Adrenal gland (tissue), 12 donors: ENCODE measurements around the gene PNPLA1. TPM values are rescaled to one million over a fixed set of nuclear protein-coding genes. Genes with fewer than 3 reads are reported as not detected.

Experiments
- DNase-seq, 7 donors: peaks; one replicate each; pipeline ENCODE4 v3.0.0-alpha.2; 2019 to 2020
- H3K27ac ChIP-seq, 5 donors: fragments of 200-600 bp; sonication (generic) in 4 of 5; 1 replicate in 3 of 5; 2 replicates in 2 of 5; pipeline versions ENCODE4 v1.5.1 to v1.8.0; 2016 to 2020; ENCODE audit warnings: mild to moderate bottlenecking in 1 of 5
- H3K27me3 ChIP-seq: fragments of 200-600 bp; 2 replicates; pipeline ENCODE4 v1.8.0; 2021
- H3K36me3 ChIP-seq, 2 donors: fragments of 200-600 bp; replicated peaks in 1 of 2; 1 replicate in 1 of 2; 2 replicates in 1 of 2; pipeline versions ENCODE4 v1.5.1 to v1.8.0; 2018 to 2022
- H3K4me1 ChIP-seq, 2 donors: fragments of 200-600 bp; replicated peaks in 1 of 2; 1 replicate in 1 of 2; 2 replicates in 1 of 2; pipeline versions ENCODE4 v1.5.1 to v1.8.0; 2018 to 2021
- H3K4me3 ChIP-seq, 4 donors: fragments of 200-600 bp; sonication (generic) in 3 of 4; one replicate each; pipeline ENCODE4 v1.5.1; 2016 to 2018
- H3K9me3 ChIP-seq, 3 donors: fragments of 200-600 bp; sonication (generic) in 1 of 3; replicated peaks in 1 of 3; 1 replicate in 2 of 3; 2 replicates in 1 of 3; pipeline versions ENCODE4 v1.5.1 to v1.8.0; 2016 to 2021
- POLR2A ChIP-seq, 2 donors: fragments of 450-650 bp; IDR thresholded peaks; one replicate each; pipeline ENCODE4 v1.6.1; 2017; ENCODE audit warnings: antibody characterized with exemption in 2 of 2, mild to moderate bottlenecking in 2 of 2, moderate library complexity in 1 of 2
- WGBS, 4 donors: extraction: QIAGEN DNeasy Blood & Tissue Kit in 2 of 4; methylation state at CpG; one replicate each; pipeline versions ENCODE4 v1.1.5 to v1.1.7; 2013 to 2017; 5-methylcytosine and 5-hydroxymethylcytosine counted together
- intact Hi-C, 2 donors: fragments of 100-400 bp; cut with DNase I; formaldehyde crosslinking; loops; one replicate each; pipeline versions ENCODE4 v1.14.1 to v1.15.0; 2022 to 2023
- polyA plus RNA-seq, 3 donors: library from polyadenylated mRNA; stranded (reverse); fragments of 200-250 nt in 2 of 3; fragments of 350-450 nt in 1 of 3; fragmentation: Illumina TruSeq in 1 of 3; extraction: RNeasy Lipid Tissue Mini Kit (QIAGEN cat#74804) in 1 of 3; gene quantifications; one replicate each; pipeline ENCODE4 v1.2.3, GENCODE V29; 2013 to 2014
- total RNA-seq, 9 donors: library from RNA; depleted of rRNA in 4 of 9; stranded (reverse); fragments of >200 nt in 4 of 9; fragments of 120-200 nt in 1 of 9; fragmentation: NEBNext Ultra II Directional in 1 of 9; extraction: Animal tissue kit (Norgen Biotek cat#: 25700) in 1 of 9; gene quantifications; one replicate each; pipeline versions ENCODE4 v1.1.0 to v1.2.4, GENCODE V29; 2013 to 2023
- TF ChIP-seq, protein P1 (sequence below), 6 experiments: fragments of 450-650 bp in 4 of 6; fragments of 200-600 bp in 2 of 6; sonication (generic) in 1 of 6; IDR thresholded peaks; 1 replicate in 5 of 6; 2 replicates in 1 of 6; pipeline versions ENCODE4 v1.5.1 to v1.8.0; 2016 to 2021; ENCODE audit warnings: antibody characterized with exemption in 6 of 6, mild to moderate bottlenecking in 2 of 6, moderate library complexity in 1 of 6
- donor health status: healthy with polysubstance abuse.
- donor health status: Bipolar disorder and iron deficiency.
- donor health status: DM: yes; HTN: yes; CAD: no.
- donor health status: DM: no; HTN: no; CAD: no.
- donor health status: DM: no; HTN: no; CAD: no.
- donor health status: DM: yes; HTN: yes; CAD: no.

PNPLA1 gene
- total and polyA plus RNA-seq, 12 donors = 0.11 to 1.6 (median 0.29) TPM; not detected in 6

DNA sequence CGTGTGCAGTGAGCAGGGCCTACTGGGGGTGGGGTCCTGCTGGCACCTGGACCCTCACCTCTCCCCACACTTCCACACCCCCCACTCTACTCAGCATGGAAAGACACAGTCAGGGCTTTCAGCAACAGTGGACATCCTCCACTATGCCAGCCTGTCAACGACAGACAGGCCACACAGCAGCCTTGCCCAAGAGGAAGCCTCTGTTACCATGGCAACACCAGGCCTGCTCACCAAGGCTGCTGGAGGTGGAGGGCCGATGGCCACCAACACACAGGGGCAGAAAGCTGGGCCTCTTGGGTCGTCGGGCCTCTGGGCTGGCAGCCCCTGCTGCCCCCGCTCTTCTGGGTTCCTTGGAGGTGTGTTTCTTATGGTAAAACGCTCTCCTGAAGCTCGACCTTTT, 53.2 kb downstream of the PNPLA1 start:
- Histone ChIP-seq H3K4me3 (no peak overlapping the region), H3K27ac (no peak overlapping the region), H3K4me1 (peaks cover 0 to 10% of the 10 kb centered on the region in 2 donors), H3K36me3 (no peaks in the 10 kb centered on the region), H3K27me3 (no peaks in the 10 kb centered on the region), H3K9me3 (no peaks in the 10 kb centered on the region)
- intact Hi-C loops = no loop called here
- peak in 3 of 7 donors; percentile 40 to 84 (median 44) for DNase-seq
- WGBS, 4 donors = 65 to 78% (median 68%) methylated on average over 5 to 8 of the region's 8 CpGs
- TF ChIP-seq, protein P1, sequence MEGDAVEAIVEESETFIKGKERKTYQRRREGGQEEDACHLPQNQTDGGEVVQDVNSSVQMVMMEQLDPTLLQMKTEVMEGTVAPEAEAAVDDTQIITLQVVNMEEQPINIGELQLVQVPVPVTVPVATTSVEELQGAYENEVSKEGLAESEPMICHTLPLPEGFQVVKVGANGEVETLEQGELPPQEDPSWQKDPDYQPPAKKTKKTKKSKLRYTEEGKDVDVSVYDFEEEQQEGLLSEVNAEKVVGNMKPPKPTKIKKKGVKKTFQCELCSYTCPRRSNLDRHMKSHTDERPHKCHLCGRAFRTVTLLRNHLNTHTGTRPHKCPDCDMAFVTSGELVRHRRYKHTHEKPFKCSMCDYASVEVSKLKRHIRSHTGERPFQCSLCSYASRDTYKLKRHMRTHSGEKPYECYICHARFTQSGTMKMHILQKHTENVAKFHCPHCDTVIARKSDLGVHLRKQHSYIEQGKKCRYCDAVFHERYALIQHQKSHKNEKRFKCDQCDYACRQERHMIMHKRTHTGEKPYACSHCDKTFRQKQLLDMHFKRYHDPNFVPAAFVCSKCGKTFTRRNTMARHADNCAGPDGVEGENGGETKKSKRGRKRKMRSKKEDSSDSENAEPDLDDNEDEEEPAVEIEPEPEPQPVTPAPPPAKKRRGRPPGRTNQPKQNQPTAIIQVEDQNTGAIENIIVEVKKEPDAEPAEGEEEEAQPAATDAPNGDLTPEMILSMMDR (IDR thresholded peaks at IDR 0.05) = no peak
- no peak for TF ChIP-seq POLR2A (IDR thresholded peaks at IDR 0.05)

DNA sequence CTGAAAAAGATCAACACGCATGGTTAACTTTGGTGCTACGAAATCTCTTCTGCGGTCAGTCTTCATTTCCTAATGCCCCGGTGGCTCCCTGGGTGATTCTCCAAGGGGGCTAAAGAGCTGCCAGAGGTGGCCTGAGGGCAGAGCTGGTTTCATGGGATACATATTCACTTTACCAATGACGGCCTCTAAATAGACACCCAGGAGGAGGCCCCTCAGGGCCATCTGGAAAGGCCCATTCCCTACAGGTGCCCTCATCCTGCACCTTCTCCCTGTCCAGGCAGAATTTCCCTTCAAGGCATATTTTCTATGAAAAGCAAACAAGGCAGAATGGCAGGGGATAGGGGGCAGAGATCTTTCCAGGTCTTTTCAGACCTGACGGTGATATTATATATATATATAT, 54.3 kb downstream of the PNPLA1 start:
- no peak for TF ChIP-seq POLR2A (IDR thresholded peaks at IDR 0.05)
- TF ChIP-seq, protein P1 (IDR thresholded peaks at IDR 0.05) = no peak
- Histone ChIP-seq H3K4me1 (peaks cover 0 to 10% of the 10 kb centered on the region in 2 donors), H3K27ac (no peak overlapping the region), H3K27me3 (no peaks in the 10 kb centered on the region), H3K9me3 (no peaks in the 10 kb centered on the region), H3K4me3 (no peak overlapping the region), H3K36me3 (no peaks in the 10 kb centered on the region)
- intact Hi-C loops = no loop called here
- DNase-seq = no peak
- 69 to 96% (median 90%) methylated on average over 6 of the region's 6 CpGs for WGBS, 4 donors

DNA sequence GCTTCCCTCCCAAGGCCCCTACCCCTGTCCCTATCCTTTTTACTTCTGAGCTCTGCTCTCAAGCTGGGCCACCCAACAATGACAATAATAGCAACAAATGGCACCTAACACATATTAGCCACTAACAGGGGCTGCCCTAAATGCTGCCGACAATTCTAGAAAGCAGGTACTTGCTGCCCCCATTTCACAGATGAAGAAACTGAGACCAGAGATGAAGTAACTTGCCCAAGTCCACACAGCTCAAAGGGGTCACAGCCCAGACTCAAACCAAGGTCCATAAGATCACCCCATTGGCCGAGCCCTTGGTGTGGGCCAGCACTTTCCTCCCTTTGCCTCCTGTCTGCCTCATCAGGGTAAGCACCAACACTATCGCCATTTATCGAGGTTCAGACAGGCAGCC, 54.9 kb downstream of the PNPLA1 start:
- Histone ChIP-seq H3K9me3 (no peaks in the 10 kb centered on the region), H3K36me3 (no peaks in the 10 kb centered on the region), H3K27ac (no peak overlapping the region), H3K4me3 (no peak overlapping the region), H3K4me1 (peaks cover 0 to 10% of the 10 kb centered on the region in 2 donors), H3K27me3 (no peaks in the 10 kb centered on the region)
- DNase-seq = no peak
- 89 to 95% (median 91%) methylated on average over 2 to 4 of the region's 4 CpGs for WGBS, 4 donors
- TF ChIP-seq, protein P1 (IDR thresholded peaks at IDR 0.05) = no peak
- TF ChIP-seq POLR2A (IDR thresholded peaks at IDR 0.05) = no peak
- intact Hi-C loops = no loop called here

DNA sequence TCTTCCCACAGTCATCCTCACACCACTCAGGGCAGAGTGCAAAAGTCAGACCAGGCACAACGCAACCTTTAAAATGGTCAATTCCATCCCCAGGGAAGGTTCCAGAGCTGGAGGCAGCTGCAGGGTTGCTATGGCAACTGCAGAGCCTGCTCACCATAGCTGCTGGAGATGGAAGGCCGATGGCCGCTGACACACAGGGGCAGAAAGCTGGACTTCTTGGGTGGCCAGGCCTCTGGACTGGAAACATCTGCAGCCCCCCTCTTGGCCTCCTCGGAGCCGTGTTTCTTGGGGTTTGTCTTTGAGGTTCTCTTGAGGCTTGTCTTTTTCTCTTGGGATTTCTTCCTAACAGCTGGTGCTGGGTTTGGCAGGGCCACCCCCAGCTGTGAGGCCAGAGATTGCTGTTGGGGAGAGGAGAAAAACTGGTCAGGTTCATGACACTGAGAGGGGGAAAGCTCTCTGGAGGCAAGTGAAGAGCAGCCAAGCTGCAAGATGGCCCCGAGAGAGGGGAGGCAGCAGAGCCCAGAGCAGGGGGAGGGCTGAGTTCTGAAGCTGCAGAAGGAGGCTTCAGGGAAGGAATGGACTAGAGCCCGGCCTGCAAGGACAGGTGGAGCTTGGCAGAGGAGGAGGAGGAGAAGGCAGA, 56.6 kb downstream of the PNPLA1 start:
- peak in 1 of 7 donors; percentile 75 for DNase-seq
- no peak overlapping the region for H3K4me3 ChIP-seq
- no peaks in the 10 kb centered on the region for H3K36me3 ChIP-seq
- WGBS, 4 donors = 57 to 72% (median 65%) methylated on average over 4 to 7 of the region's 7 CpGs
- H3K9me3 ChIP-seq = no peaks in the 10 kb centered on the region
- TF ChIP-seq POLR2A (IDR thresholded peaks at IDR 0.05) = no peak
- TF ChIP-seq, protein P1 (IDR thresholded peaks at IDR 0.05) = no peak
- intact Hi-C loops = no loop called here
- H3K27me3 ChIP-seq = no peaks in the 10 kb centered on the region
- peak overlapping the region in 1 of 5 donors; percentile 36 for H3K27ac ChIP-seq
- H3K4me1 ChIP-seq = peaks cover 0 to 10% of the 10 kb centered on the region in 2 donors
